ENCODE results near the gene LTB4R. TPM values are rescaled to one million over a fixed set of nuclear protein-coding genes. Genes with fewer than 3 reads are reported as not detected.

LTB4R gene
- polyA plus RNA-seq, 2 of the 4 experiments (the other 2 are of a cell fraction), result 8.3 to 10.2 TPM

GRCh38 chr14:24281636-24282035 lies 29.7 kb upstream of the LTB4R start:
- no peak for FAIRE-seq
- DNase-seq (ENCODE audit: low read depth in 1 of 2, low spot score in 1 of 2), result no peak

DNA sequence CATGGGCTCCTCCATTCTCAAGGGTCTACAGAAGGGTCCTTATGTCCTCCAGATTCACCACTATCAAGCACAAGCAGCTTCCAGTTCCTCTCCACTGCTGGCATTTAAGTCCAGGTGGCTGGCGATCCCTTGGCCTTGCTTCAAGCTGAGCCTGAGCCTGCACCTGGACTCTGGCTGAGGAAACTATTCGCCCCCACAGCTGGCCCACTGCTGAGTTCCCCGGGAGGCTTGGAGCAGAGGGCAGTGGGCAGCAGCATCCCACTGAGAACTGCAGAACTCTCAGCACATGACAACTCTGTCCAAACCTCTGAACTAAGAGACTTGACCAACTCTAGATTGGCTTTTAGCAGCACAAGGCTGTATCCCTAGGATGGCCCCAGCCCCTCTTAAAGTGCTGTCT lies 28.6 kb upstream of the LTB4R start:
- Histone ChIP-seq H3K4me2 (no peak overlapping the region), H3K4me1 (no peaks in the 10 kb centered on the region), H3K4me3 (no peak overlapping the region), H3K9me3 (no peaks in the 10 kb centered on the region), H3K27ac (no peak overlapping the region)
- CTCF ChIA-PET, result interaction anchor here (1.1 to 34.0 kb wide), 7 partner anchors 10 to 44 kb away, joined by 3 to 469 read pairs (median 6); partner anchors contain the start of genes CIDEB, DHRS1, LTB4R and LTB4R2
- FAIRE-seq (no peak), ATAC-seq (no peak), DNase-seq (ENCODE audit: low read depth in 1 of 2, low spot score in 1 of 2) (no peak)
- POLR2A ChIA-PET, result interaction anchor here (1.2 kb wide), 1 partner anchor 11 kb away, joined by 3 read pairs; the partner anchor contains the start of gene RABGGTA
- 63% methylated on average over 3 of the region's 3 CpGs for whole genome bisulfite sequencing (ENCODE audit: missing lambda C conversion rate)
- TF ChIP-seq SMC3 (IDR thresholded peaks at IDR 0.05) (no peak), CHD4 (IDR thresholded peaks at IDR 0.05; ENCODE audit: borderline replicate concordance) (no peak), RAD21 (conservative IDR thresholded peaks at IDR 0.05 in 1 of 2, IDR thresholded peaks at IDR 0.05 in 1 of 2) (no peak), BHLHE40 (IDR thresholded peaks at IDR 0.05; ENCODE audit: low read depth, low read length) (no peak), MAFK (IDR thresholded peaks at IDR 0.05; ENCODE audit: partially characterized antibody) (no peak), FOSB (CRISPR knock-in tag; IDR thresholded peaks at IDR 0.05) (no peak), PHF8 (IDR thresholded peaks at IDR 0.05; ENCODE audit: borderline replicate concordance, low read depth) (no peak), NR3C1 (IDR thresholded peaks at IDR 0.05) (no peak), RCOR1 (IDR thresholded peaks at IDR 0.05; ENCODE audit: low read depth, low read length) (no peak), HDAC2 (IDR thresholded peaks at IDR 0.05) (no peak), NFE2L2 (conservative IDR thresholded peaks at IDR 0.05; ENCODE audit: low read length) (no peak), GATA3 (IDR thresholded peaks at IDR 0.05; ENCODE audit: borderline replicate concordance) (no peak), HOXB13 (CRISPR knock-in tag; IDR thresholded peaks at IDR 0.05; ENCODE audit: low read depth) (no peak), ZC3H11A (IDR thresholded peaks at IDR 0.05) (no peak), NPAS2 (CRISPR knock-in tag; IDR thresholded peaks at IDR 0.05; ENCODE audit: borderline replicate concordance) (no peak), ZNF302 (CRISPR knock-in tag; IDR thresholded peaks at IDR 0.05) (no peak), CBX2 (IDR thresholded peaks at IDR 0.05; ENCODE audit: borderline replicate concordance, low read depth) (no peak)
- TF ChIP-seq, protein P1, sequence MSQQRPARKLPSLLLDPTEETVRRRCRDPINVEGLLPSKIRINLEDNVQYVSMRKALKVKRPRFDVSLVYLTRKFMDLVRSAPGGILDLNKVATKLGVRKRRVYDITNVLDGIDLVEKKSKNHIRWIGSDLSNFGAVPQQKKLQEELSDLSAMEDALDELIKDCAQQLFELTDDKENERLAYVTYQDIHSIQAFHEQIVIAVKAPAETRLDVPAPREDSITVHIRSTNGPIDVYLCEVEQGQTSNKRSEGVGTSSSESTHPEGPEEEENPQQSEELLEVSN (IDR thresholded peaks at IDR 0.05; ENCODE audit: borderline replicate concordance, low read depth), result no peak
- TF ChIP-seq, protein P2, sequence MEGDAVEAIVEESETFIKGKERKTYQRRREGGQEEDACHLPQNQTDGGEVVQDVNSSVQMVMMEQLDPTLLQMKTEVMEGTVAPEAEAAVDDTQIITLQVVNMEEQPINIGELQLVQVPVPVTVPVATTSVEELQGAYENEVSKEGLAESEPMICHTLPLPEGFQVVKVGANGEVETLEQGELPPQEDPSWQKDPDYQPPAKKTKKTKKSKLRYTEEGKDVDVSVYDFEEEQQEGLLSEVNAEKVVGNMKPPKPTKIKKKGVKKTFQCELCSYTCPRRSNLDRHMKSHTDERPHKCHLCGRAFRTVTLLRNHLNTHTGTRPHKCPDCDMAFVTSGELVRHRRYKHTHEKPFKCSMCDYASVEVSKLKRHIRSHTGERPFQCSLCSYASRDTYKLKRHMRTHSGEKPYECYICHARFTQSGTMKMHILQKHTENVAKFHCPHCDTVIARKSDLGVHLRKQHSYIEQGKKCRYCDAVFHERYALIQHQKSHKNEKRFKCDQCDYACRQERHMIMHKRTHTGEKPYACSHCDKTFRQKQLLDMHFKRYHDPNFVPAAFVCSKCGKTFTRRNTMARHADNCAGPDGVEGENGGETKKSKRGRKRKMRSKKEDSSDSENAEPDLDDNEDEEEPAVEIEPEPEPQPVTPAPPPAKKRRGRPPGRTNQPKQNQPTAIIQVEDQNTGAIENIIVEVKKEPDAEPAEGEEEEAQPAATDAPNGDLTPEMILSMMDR (IDR thresholded peaks at IDR 0.05), result no peak

More at GRCh38 chr14:24281636-24282035, 29.7 kb upstream of the LTB4R start:
- Histone ChIP-seq H3K4me1 (no peaks in the 10 kb centered on the region), H3K4me3 (no peak overlapping the region), H3K4me2 (no peak overlapping the region), H3K9me3 (no peaks in the 10 kb centered on the region), H3K27ac (no peak overlapping the region)
- no peak for ATAC-seq
- no peak for TF ChIP-seq POLR2A (IDR thresholded peaks at IDR 0.05; ENCODE audit: low read length)
- POLR2A ChIA-PET, result no interaction called here
- WGBS (ENCODE audit: missing lambda C conversion rate), result 81% methylated on average over 7 of the region's 7 CpGs
- CTCF ChIA-PET, result interaction anchor here (1.1 to 34.0 kb wide), 4 partner anchors 9 to 150 kb away, joined by 3 to 469 read pairs (median 14); partner anchors contain the start of genes CIDEB, DHRS1, LTB4R and LTB4R2

DNA sequence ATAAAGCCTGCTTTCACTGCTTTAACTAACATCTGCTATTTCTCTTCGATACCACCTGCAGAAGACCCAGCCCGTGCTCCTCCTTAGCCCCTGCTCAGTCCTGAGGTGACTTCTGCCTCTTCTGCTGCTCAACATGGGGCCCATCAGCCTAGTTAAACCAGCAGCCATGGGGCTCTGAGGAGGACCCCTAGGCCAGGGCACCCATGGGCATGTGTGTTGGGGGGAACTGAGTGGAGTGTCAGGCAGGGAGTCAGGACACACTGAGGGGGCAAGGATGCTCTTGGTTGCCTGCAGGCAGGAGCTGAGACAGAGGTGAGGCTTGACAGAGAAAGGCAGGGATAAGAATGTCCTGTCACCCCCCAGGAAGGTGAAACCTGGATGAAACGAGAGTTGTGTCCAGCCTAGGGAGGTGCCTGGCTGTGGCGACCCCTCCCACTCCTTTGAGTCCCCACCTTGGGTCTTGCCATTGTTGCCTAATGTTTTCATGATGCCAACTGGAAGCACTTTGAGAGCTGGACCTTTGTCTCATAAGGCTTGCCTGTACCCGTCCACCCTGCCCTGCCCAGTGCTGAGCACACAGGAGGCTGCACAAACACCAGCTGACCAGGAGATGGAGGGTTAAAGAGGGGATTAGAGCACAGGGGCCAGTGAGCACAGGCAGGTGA lies 27.4 kb upstream of the LTB4R start:
- POLR2A ChIA-PET, result interaction anchor here (1.2 kb wide), 1 partner anchor 13 kb away, joined by 3 read pairs; the partner anchor contains the start of gene RABGGTA
- DNase-seq (ENCODE audit: low read depth in 1 of 2, low spot score in 1 of 2), result no peak
- no peak for FAIRE-seq
- no peak overlapping the region for H3K4me3 ChIP-seq
- H3K4me1 ChIP-seq, result no peaks in the 10 kb centered on the region
- WGBS (ENCODE audit: missing lambda C conversion rate), result 77% methylated on average over 5 of the region's 5 CpGs
- no peak for ATAC-seq
- no peak overlapping the region for H3K4me2 ChIP-seq
- CTCF ChIA-PET, result interaction anchor here (2.0 to 34.0 kb wide), 4 partner anchors 12 to 41 kb away, joined by 6 to 469 read pairs (median 16); partner anchors contain the start of genes CIDEB, DHRS1, LTB4R and LTB4R2
- H3K27ac ChIP-seq, result no peak overlapping the region
- no peaks in the 10 kb centered on the region for H3K9me3 ChIP-seq
- no peak for TF ChIP-seq TFCP2L1 (CRISPR knock-in tag; IDR thresholded peaks at IDR 0.05)
- no peak for TF ChIP-seq EHMT2 (IDR thresholded peaks at IDR 0.05; ENCODE audit: low read depth)
- no peak for TF ChIP-seq HOXB13 (CRISPR knock-in tag; IDR thresholded peaks at IDR 0.05; ENCODE audit: low read depth)
- TF ChIP-seq, protein P3, sequence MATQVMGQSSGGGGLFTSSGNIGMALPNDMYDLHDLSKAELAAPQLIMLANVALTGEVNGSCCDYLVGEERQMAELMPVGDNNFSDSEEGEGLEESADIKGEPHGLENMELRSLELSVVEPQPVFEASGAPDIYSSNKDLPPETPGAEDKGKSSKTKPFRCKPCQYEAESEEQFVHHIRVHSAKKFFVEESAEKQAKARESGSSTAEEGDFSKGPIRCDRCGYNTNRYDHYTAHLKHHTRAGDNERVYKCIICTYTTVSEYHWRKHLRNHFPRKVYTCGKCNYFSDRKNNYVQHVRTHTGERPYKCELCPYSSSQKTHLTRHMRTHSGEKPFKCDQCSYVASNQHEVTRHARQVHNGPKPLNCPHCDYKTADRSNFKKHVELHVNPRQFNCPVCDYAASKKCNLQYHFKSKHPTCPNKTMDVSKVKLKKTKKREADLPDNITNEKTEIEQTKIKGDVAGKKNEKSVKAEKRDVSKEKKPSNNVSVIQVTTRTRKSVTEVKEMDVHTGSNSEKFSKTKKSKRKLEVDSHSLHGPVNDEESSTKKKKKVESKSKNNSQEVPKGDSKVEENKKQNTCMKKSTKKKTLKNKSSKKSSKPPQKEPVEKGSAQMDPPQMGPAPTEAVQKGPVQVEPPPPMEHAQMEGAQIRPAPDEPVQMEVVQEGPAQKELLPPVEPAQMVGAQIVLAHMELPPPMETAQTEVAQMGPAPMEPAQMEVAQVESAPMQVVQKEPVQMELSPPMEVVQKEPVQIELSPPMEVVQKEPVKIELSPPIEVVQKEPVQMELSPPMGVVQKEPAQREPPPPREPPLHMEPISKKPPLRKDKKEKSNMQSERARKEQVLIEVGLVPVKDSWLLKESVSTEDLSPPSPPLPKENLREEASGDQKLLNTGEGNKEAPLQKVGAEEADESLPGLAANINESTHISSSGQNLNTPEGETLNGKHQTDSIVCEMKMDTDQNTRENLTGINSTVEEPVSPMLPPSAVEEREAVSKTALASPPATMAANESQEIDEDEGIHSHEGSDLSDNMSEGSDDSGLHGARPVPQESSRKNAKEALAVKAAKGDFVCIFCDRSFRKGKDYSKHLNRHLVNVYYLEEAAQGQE (IDR thresholded peaks at IDR 0.05), result no peak
- TF ChIP-seq, protein P4, sequence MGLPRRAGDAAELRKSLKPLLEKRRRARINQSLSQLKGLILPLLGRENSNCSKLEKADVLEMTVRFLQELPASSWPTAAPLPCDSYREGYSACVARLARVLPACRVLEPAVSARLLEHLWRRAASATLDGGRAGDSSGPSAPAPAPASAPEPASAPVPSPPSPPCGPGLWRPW (IDR thresholded peaks at IDR 0.05), result no peak
- TF ChIP-seq RCOR1 (IDR thresholded peaks at IDR 0.05; ENCODE audit: low read depth, low read length), result no peak
- no peak for TF ChIP-seq HDAC2 (IDR thresholded peaks at IDR 0.05)
- no peak for TF ChIP-seq JUN (IDR thresholded peaks at IDR 0.05)
- TF ChIP-seq ZC3H11A (IDR thresholded peaks at IDR 0.05), result no peak
- TF ChIP-seq, protein P2 (IDR thresholded peaks at IDR 0.05), result no peak
